ENCODE results near the gene KRT6A.

The KRT6A gene

GRCh38 chr12:52486166-52487105 lies 6.6 kb downstream of the KRT6A start:
- Histone ChIP-seq H3K27ac (ENCODE audit: low read length) (no peak overlapping the region), H3K9me3 (ENCODE audit: insufficient read depth, low read depth, low read length) (peaks cover 6% of the 10 kb centered on the region; the same call in 1 of the 2 replicates), H3K27me3 (ENCODE audit: insufficient read depth, low read length) (no peaks in the 10 kb centered on the region), H3K4me3 (ENCODE audit: low read length) (no peak overlapping the region), H3K9ac (ENCODE audit: low read depth, low read length) (no peak overlapping the region), H3K36me3 (ENCODE audit: insufficient read depth, low read depth, low read length) (no peaks in the 10 kb centered on the region), H3K4me1 (ENCODE audit: insufficient read depth, low read length) (no peaks in the 10 kb centered on the region)

GRCh38 chr12:52480073-52480472 lies 13.0 kb downstream of the KRT6A start:
- Histone ChIP-seq H3K9me3 (ENCODE audit: insufficient read depth, low read depth, low read length) (peaks cover 3% of the 10 kb centered on the region; the same call in 1 of the 2 replicates), H3K27ac (ENCODE audit: low read length) (no peak overlapping the region), H3K4me3 (ENCODE audit: low read length) (no peak overlapping the region), H3K27me3 (ENCODE audit: insufficient read depth, low read length) (no peaks in the 10 kb centered on the region), H3K36me3 (ENCODE audit: insufficient read depth, low read depth, low read length) (no peaks in the 10 kb centered on the region), H3K4me1 (ENCODE audit: insufficient read depth, low read length) (no peaks in the 10 kb centered on the region), H3K9ac (ENCODE audit: low read depth, low read length) (no peak overlapping the region)

GRCh38 chr12:52477651-52478050 lies 15.4 kb downstream of the KRT6A start:
- no peak overlapping the region for H3K9ac ChIP-seq (ENCODE audit: low read depth, low read length)
- no peak overlapping the region for H3K4me3 ChIP-seq (ENCODE audit: low read length)
- no peak overlapping the region for H3K27ac ChIP-seq (ENCODE audit: low read length)
- no peaks in the 10 kb centered on the region for H3K4me1 ChIP-seq (ENCODE audit: insufficient read depth, low read length)
- H3K9me3 ChIP-seq (ENCODE audit: insufficient read depth, low read depth, low read length) = peaks cover 3% of the 10 kb centered on the region; the same call in 1 of the 2 replicates
- no peaks in the 10 kb centered on the region for H3K36me3 ChIP-seq (ENCODE audit: insufficient read depth, low read depth, low read length)
- H3K27me3 ChIP-seq (ENCODE audit: insufficient read depth, low read length) = no peaks in the 10 kb centered on the region

GRCh38 chr12:52474212-52474611 lies 18.8 kb downstream of the KRT6A start:
- no peaks in the 10 kb centered on the region for H3K27me3 ChIP-seq (ENCODE audit: insufficient read depth, low read length)
- H3K4me1 ChIP-seq (ENCODE audit: insufficient read depth, low read length) = no peaks in the 10 kb centered on the region
- H3K4me3 ChIP-seq (ENCODE audit: low read length) = no peak overlapping the region
- no peak overlapping the region for H3K27ac ChIP-seq (ENCODE audit: low read length)
- no peak overlapping the region for H3K9ac ChIP-seq (ENCODE audit: low read depth, low read length)
- H3K9me3 ChIP-seq (ENCODE audit: insufficient read depth, low read depth, low read length) = peaks cover 6% of the 10 kb centered on the region
- no peaks in the 10 kb centered on the region for H3K36me3 ChIP-seq (ENCODE audit: insufficient read depth, low read depth, low read length)

GRCh38 chr12:52473768-52474167 lies 19.3 kb downstream of the KRT6A start, which contains the start of gene KRT6C:
TSS of gene KRT6C (minus strand) at chr12:52473805. CDS start at chr12:52473737, 68 bp downstream.
- peaks cover 6% of the 10 kb centered on the region for H3K9me3 ChIP-seq (ENCODE audit: insufficient read depth, low read depth, low read length)
- no peaks in the 10 kb centered on the region for H3K4me1 ChIP-seq (ENCODE audit: insufficient read depth, low read length)
- no peak within 1 kb of the TSS for H3K4me3 ChIP-seq (ENCODE audit: low read length)
- no peak within 1 kb of the TSS for H3K27ac ChIP-seq (ENCODE audit: low read length)
- no peaks in the 10 kb centered on the region for H3K36me3 ChIP-seq (ENCODE audit: insufficient read depth, low read depth, low read length)
- no peak within 1 kb of the TSS for H3K9ac ChIP-seq (ENCODE audit: low read depth, low read length)
- H3K27me3 ChIP-seq (ENCODE audit: insufficient read depth, low read length) = no peaks in the 10 kb centered on the region

GRCh38 chr12:52469853-52470252 lies 23.2 kb downstream of the KRT6A start:
- no peaks in the 10 kb centered on the region for H3K4me1 ChIP-seq (ENCODE audit: insufficient read depth, low read length)
- no peak overlapping the region for H3K4me3 ChIP-seq (ENCODE audit: low read length)
- peaks cover 2% of the 10 kb centered on the region for H3K9me3 ChIP-seq (ENCODE audit: insufficient read depth, low read depth, low read length)
- no peak overlapping the region for H3K27ac ChIP-seq (ENCODE audit: low read length)
- no peaks in the 10 kb centered on the region for H3K36me3 ChIP-seq (ENCODE audit: insufficient read depth, low read depth, low read length)
- H3K27me3 ChIP-seq (ENCODE audit: insufficient read depth, low read length) = no peaks in the 10 kb centered on the region
- no peak overlapping the region for H3K9ac ChIP-seq (ENCODE audit: low read depth, low read length)

- Histone ChIP-seq H3K27ac (ENCODE audit: low read length) (no peak overlapping the region), H3K36me3 (ENCODE audit: insufficient read depth, low read depth, low read length) (no peaks in the 10 kb centered on the region), H3K27me3 (ENCODE audit: insufficient read depth, low read length) (no peaks in the 10 kb centered on the region), H3K4me1 (ENCODE audit: insufficient read depth, low read length) (no peaks in the 10 kb centered on the region), H3K4me3 (ENCODE audit: low read length) (no peak overlapping the region), H3K9ac (ENCODE audit: low read depth, low read length) (no peak overlapping the region), H3K9me3 (ENCODE audit: insufficient read depth, low read depth, low read length) (peaks cover 2% of the 10 kb centered on the region; the same call in 1 of the 2 replicates)
Measured at GRCh38 chr12:52464897-52465296, 28.2 kb downstream of the KRT6A start.

- H3K27me3 ChIP-seq (ENCODE audit: insufficient read depth, low read length) = no peaks in the 10 kb centered on the region
- H3K36me3 ChIP-seq (ENCODE audit: insufficient read depth, low read depth, low read length) = no peaks in the 10 kb centered on the region
Measured at GRCh38 chr12:52461693-52462092, 31.4 kb downstream of the KRT6A start.

GRCh38 chr12:52458861-52459260 lies 34.2 kb downstream of the KRT6A start:
- Histone ChIP-seq H3K4me1 (ENCODE audit: insufficient read depth, low read length) (peaks cover 9% of the 10 kb centered on the region), H3K9ac (ENCODE audit: low read depth, low read length) (no peak overlapping the region), H3K27me3 (ENCODE audit: insufficient read depth, low read length) (no peaks in the 10 kb centered on the region), H3K27ac (ENCODE audit: low read length) (no peak overlapping the region), H3K9me3 (ENCODE audit: insufficient read depth, low read depth, low read length) (no peaks in the 10 kb centered on the region), H3K4me3 (ENCODE audit: low read length) (no peak overlapping the region), H3K36me3 (ENCODE audit: insufficient read depth, low read depth, low read length) (no peaks in the 10 kb centered on the region)

More at GRCh38 chr12:52461693-52462092, 31.4 kb downstream of the KRT6A start:
- no peaks in the 10 kb centered on the region for H3K9me3 ChIP-seq (ENCODE audit: insufficient read depth, low read depth, low read length)
- no peak overlapping the region for H3K27ac ChIP-seq (ENCODE audit: low read length)
- no peak overlapping the region for H3K9ac ChIP-seq (ENCODE audit: low read depth, low read length)
- H3K4me1 ChIP-seq (ENCODE audit: insufficient read depth, low read length) = no peaks in the 10 kb centered on the region
- no peak overlapping the region for H3K4me3 ChIP-seq (ENCODE audit: low read length)

- Histone ChIP-seq H3K36me3 (ENCODE audit: insufficient read depth, low read depth, low read length) (no peaks in the 10 kb centered on the region), H3K4me1 (ENCODE audit: insufficient read depth, low read length) (peaks cover 9% of the 10 kb centered on the region), H3K9me3 (ENCODE audit: insufficient read depth, low read depth, low read length) (no peaks in the 10 kb centered on the region), H3K27ac (ENCODE audit: low read length) (no peak overlapping the region), H3K4me3 (ENCODE audit: low read length) (no peak overlapping the region), H3K9ac (ENCODE audit: low read depth, low read length) (no peak overlapping the region), H3K27me3 (ENCODE audit: insufficient read depth, low read length) (no peaks in the 10 kb centered on the region)
Measured at GRCh38 chr12:52455821-52456220, 37.2 kb downstream of the KRT6A start.

GRCh38 chr12:52454411-52455201 lies 38.5 kb downstream of the KRT6A start:
- H3K9ac ChIP-seq (ENCODE audit: low read depth, low read length) = no peak overlapping the region
- H3K4me3 ChIP-seq (ENCODE audit: low read length) = no peak overlapping the region
- no peaks in the 10 kb centered on the region for H3K9me3 ChIP-seq (ENCODE audit: insufficient read depth, low read depth, low read length)
- H3K4me1 ChIP-seq (ENCODE audit: insufficient read depth, low read length) = peaks cover 9% of the 10 kb centered on the region
- no peaks in the 10 kb centered on the region for H3K27me3 ChIP-seq (ENCODE audit: insufficient read depth, low read length)
- H3K36me3 ChIP-seq (ENCODE audit: insufficient read depth, low read depth, low read length) = no peaks in the 10 kb centered on the region
- no peak overlapping the region for H3K27ac ChIP-seq (ENCODE audit: low read length)
